Pancreas (tissue), 10 donors: ENCODE data around the gene RBPJ. TPM values are rescaled to one million over a fixed set of nuclear protein-coding genes. Genes with fewer than 3 reads are reported as not detected.

Experiments
- ATAC-seq, 4 donors: fragments of 200-7000 bp; cut with Tn5 transposase; one replicate each; pipeline versions ENCODE4 v1.8.0 to v1.9.1; 2020; ENCODE audit warnings: mild to moderate bottlenecking in 4 of 4, moderate library complexity in 4 of 4
- DNase-seq, 6 donors: peaks; one replicate each; pipeline ENCODE4 v3.0.0-alpha.2; 2020
- FAIRE-seq: peaks from 2 replicates; lab custom pipeline; 2012; peaks lifted over from hg19 to GRCh38; lab: Jason Lieb, UNC
- H3K27ac ChIP-seq, 4 donors: fragments of 200-600 bp; sonication (generic); 1 replicate in 3 of 4; 2 replicates in 1 of 4; pipeline versions ENCODE4 v1.5.0 to v1.8.0; 2020
- H3K27me3 ChIP-seq, 4 donors: fragments of 200-600 bp; one replicate each; pipeline ENCODE4 v1.8.0; 2021
- H3K36me3 ChIP-seq, 3 donors: fragments of 200-600 bp; sonication (generic) in 1 of 3; one replicate each; pipeline versions ENCODE4 v1.5.0 to v1.8.0; 2020 to 2021
- H3K4me1 ChIP-seq, 3 donors: fragments of 200-600 bp; one replicate each; pipeline ENCODE4 v1.8.0; 2021
- H3K4me3 ChIP-seq, 4 donors: fragments of 200-600 bp; sonication (generic) in 2 of 4; one replicate each; pipeline versions ENCODE4 v1.5.0 to v1.8.0; 2020 to 2021
- H3K9me3 ChIP-seq, 4 donors: fragments of 200-600 bp; one replicate each; pipeline ENCODE4 v1.8.0; 2021
- WGBS, 2 donors: extraction: QIAGEN DNeasy Blood & Tissue Kit; methylation state at CpG; one replicate each; pipeline ENCODE4 v1.1.7; 2013; 5-methylcytosine and 5-hydroxymethylcytosine counted together
- intact Hi-C, 3 donors: fragments of 100-400 bp; cut with DNase I; formaldehyde crosslinking; loops; one replicate each; pipeline versions ENCODE4 v1.11.1 to v1.14.2; 2022
- polyA plus RNA-seq, 2 donors: library from polyadenylated mRNA; stranded (reverse); fragments of 200-250 nt; gene quantifications; one replicate each; pipeline ENCODE4 v1.2.3, GENCODE V29; 2013
- total RNA-seq, 6 donors: library from RNA; stranded (reverse); fragmentation: NEBNext Ultra II Directional in 4 of 6; extraction: Animal tissue kit (Norgen Biotek cat#: 25700) in 4 of 6; gene quantifications; one replicate each; pipeline versions ENCODE4 v1.2.1 to v1.2.4, GENCODE V29; 2021 to 2023
- TF ChIP-seq, protein P1 (sequence below), 4 donors: fragments of 200-600 bp; sonication (generic) in 3 of 4; IDR thresholded peaks; one replicate each; pipeline versions ENCODE4 v1.5.0 to v1.8.0; 2021; ENCODE audit warnings: antibody characterized with exemption in 4 of 4
- donor health status: healthy with polysubstance abuse.
- donor health status: DM: no; HTN: no; CAD: no; lungs with moderate emphysema.
- donor health status: DM: no; HTN: no; CAD: no.
- donor health status: control.
- donor health status: control.
- donor health status: Bipolar disorder and iron deficiency.
- donor health status: DM: yes; HTN: yes; CAD: no.
- donor health status: DM: no; HTN: no; CAD: no.
- donor health status: DM: no; HTN: no; CAD: no.
- donor health status: DM: yes; HTN: yes; CAD: no.

The RBPJ gene
- total and polyA plus RNA-seq, 8 donors: 17.6 to 50.2 (median 24.0) TPM

DNA sequence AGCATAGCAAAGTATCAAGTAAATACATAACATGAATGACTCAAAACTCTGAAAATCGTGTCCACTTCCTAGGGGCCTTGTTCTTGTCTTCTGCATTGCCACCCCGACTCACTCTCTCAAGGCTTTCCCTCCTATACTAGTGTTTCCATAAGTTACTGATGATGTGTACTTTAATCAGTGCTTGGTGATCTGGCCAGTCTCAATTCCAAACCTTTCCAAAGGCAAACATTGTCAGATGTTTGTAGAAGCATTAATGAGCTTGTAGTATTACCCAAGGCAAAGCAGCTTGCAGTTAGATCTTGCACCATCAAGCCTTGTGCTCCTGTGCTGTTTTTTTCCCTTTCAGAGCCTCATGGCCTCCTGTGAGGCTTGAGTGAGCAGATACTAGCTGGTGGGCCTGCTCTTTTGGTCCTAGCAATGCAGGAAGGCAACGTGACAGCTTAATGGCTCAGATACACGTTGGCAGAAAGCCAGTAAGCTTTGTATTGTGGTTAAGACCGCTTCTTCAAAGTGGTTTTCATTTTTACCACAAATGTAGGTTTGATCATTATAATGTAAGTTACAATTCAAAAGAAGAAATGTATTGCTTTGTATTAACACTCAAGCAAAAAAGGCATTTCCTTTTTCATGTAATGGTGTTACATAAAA is 51.8 kb downstream of the RBPJ start:
- DNase-seq (peak in 1 of 6 donors; percentile 26), ATAC-seq (peak; percentile 40 to 68 (median 64)), FAIRE-seq (no peak)
- H3K27ac ChIP-seq: no peak overlapping the region
- TF ChIP-seq, protein P1, sequence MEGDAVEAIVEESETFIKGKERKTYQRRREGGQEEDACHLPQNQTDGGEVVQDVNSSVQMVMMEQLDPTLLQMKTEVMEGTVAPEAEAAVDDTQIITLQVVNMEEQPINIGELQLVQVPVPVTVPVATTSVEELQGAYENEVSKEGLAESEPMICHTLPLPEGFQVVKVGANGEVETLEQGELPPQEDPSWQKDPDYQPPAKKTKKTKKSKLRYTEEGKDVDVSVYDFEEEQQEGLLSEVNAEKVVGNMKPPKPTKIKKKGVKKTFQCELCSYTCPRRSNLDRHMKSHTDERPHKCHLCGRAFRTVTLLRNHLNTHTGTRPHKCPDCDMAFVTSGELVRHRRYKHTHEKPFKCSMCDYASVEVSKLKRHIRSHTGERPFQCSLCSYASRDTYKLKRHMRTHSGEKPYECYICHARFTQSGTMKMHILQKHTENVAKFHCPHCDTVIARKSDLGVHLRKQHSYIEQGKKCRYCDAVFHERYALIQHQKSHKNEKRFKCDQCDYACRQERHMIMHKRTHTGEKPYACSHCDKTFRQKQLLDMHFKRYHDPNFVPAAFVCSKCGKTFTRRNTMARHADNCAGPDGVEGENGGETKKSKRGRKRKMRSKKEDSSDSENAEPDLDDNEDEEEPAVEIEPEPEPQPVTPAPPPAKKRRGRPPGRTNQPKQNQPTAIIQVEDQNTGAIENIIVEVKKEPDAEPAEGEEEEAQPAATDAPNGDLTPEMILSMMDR (IDR thresholded peaks at IDR 0.05): no peak
- 26 to 28% methylated on average over 5 of the region's 5 CpGs for WGBS, 2 donors
- H3K9me3 ChIP-seq: no peaks in the 10 kb centered on the region
- no peak overlapping the region for H3K4me3 ChIP-seq
- H3K4me1 ChIP-seq: peaks cover 0 to 28% (median 18%) of the 10 kb centered on the region in 3 donors
- intact Hi-C loops: no loop called here
- H3K27me3 ChIP-seq: no peaks in the 10 kb centered on the region
- H3K36me3 ChIP-seq: no peaks in the 10 kb centered on the region

DNA sequence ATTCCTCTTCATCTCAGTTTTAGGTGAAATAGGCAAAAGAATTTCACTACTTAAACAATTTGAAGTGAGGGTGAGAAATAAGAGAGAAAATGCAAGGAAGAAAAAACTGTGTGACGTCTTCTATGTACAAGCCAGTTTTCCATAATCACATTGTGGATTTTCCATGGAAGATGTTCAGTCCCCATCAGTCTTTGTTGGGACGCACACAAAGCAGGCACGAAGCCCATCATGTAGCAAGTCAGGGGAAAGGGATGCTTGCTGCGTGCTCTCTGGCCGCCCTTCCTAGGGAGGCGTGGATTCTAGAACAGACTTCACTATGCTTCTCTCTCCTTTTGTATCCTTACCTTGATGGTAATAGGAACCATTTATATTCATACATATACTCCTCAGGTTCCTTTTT is 54.7 kb downstream of the RBPJ start:
- no peaks in the 10 kb centered on the region for H3K27me3 ChIP-seq
- no peak overlapping the region for H3K27ac ChIP-seq
- 93 to 98% methylated on average over 6 of the region's 6 CpGs for WGBS, 2 donors
- intact Hi-C loops: no loop called here
- FAIRE-seq (no peak), ATAC-seq (no peak), DNase-seq (no peak)
- no peaks in the 10 kb centered on the region for H3K9me3 ChIP-seq
- H3K4me1 ChIP-seq: peaks cover 0 to 20% (median 15%) of the 10 kb centered on the region in 3 donors
- TF ChIP-seq, protein P1 (IDR thresholded peaks at IDR 0.05): no peak
- H3K36me3 ChIP-seq: no peaks in the 10 kb centered on the region
- H3K4me3 ChIP-seq: no peak overlapping the region

DNA sequence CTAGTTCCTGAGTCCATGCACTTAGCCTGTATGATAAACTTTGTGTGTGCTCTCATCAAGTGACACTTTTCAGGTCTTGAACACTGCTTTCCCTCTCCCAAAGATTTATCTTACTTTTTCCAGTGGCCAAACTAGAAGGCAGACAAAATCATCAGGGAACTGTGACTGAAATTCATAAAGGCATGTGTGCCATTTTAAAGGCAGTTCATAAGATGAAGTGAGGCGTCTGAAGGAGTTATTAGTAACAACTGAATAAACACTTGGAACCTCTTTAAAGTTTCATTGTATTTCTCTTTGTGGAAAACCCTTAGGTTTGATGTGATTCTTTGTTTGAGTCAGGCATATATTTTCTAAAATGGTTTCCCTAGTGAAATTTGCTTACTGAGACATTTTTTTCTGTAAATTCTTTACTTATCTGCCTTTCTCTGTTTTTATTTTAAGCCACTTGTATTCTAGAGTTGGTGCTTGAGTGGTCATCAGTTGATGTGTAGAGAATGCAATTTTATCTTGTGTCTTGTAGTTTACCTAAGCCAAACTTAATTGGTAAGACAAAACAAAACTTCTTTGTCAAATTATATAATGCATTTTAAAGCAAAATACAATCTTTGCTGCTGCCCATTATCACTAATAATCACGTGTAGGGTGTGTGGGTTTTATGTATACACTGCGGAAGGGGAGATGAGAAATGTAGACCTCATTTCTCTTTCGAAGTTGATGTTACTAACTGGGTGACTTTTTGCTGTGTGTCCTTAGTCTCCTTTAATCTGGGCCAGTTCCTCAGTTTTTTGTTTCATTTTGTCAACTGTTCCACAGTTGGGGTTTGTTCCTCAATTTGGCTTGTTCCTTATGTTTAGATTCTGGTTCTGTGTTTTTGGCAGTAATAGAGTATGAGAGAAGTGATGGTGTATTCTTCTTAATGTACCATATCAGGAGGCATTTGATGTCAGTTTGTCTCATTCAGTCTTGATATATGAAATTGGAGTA is 56.8 kb downstream of the RBPJ start:
- H3K27me3 ChIP-seq: no peaks in the 10 kb centered on the region
- TF ChIP-seq, protein P1 (IDR thresholded peaks at IDR 0.05): no peak
- DNase-seq (no peak), ATAC-seq (no peak), FAIRE-seq (no peak)
- H3K4me1 ChIP-seq: peaks cover 15 to 18% (median 16%) of the 10 kb centered on the region in 3 donors
- intact Hi-C loops: no loop called here
- H3K9me3 ChIP-seq: no peaks in the 10 kb centered on the region
- no peaks in the 10 kb centered on the region for H3K36me3 ChIP-seq
- H3K4me3 ChIP-seq: no peak overlapping the region
- no peak overlapping the region for H3K27ac ChIP-seq
- WGBS, 2 donors: 83 to 87% methylated on average over 4 of the region's 4 CpGs

- FAIRE-seq (no peak), DNase-seq (no peak), ATAC-seq (no peak)
- no peak overlapping the region for H3K27ac ChIP-seq
- WGBS, 2 donors: 80 to 82% methylated on average over 2 of the region's 2 CpGs
- no peaks in the 10 kb centered on the region for H3K27me3 ChIP-seq
- peaks cover 11 to 18% (median 16%) of the 10 kb centered on the region in 3 donors for H3K4me1 ChIP-seq
- TF ChIP-seq, protein P1 (IDR thresholded peaks at IDR 0.05): no peak
- no peaks in the 10 kb centered on the region for H3K36me3 ChIP-seq
- no peaks in the 10 kb centered on the region for H3K9me3 ChIP-seq
- H3K4me3 ChIP-seq: no peak overlapping the region
- intact Hi-C loops: no loop called here
Observed at GRCh38 chr4:26379837-26380236, 59.0 kb downstream of the RBPJ start.
